ACC112 (cell line): ENCODE data around the gene GPAM.
A peak's percentile ranks its signal among the peaks of the same experiment; 100 is the strongest.
"Not testable (repeated sequence)": the region's sequence is repeated elsewhere in the genome, so short reads cannot be mapped to it uniquely, and the experiment has no call there.

ENCODE experiments used
- H2AFZ ChIP-seq: fragments of 200-600 bp; sonication (generic); one replicate; pipeline ENCODE4 v1.6.0; 2017; ENCODE audit warnings: antibody characterized with exemption, low read length; ENCODE audit not compliant: unreplicated experiment
- H3K27ac ChIP-seq: fragments of 200-600 bp; sonication (generic); 2 replicates; pipeline ENCODE4 v1.5.1; 2014; ENCODE audit warnings: low read depth, mild to moderate bottlenecking, antibody characterized with exemption, low read length, moderate library complexity
- H3K27me3 ChIP-seq: fragments of 200-600 bp; sonication (generic); 2 replicates; pipeline ENCODE4 v1.6.1; 2014; ENCODE audit warnings: mild to moderate bottlenecking, antibody characterized with exemption, low read length, moderate library complexity, mixed read lengths; ENCODE audit not compliant: insufficient read depth
- H3K36me3 ChIP-seq: fragments of 200-600 bp; sonication (generic); 2 replicates; pipeline ENCODE4 v1.6.1; 2016; ENCODE audit warnings: mild to moderate bottlenecking, antibody characterized with exemption, low read length, moderate library complexity, mixed read lengths; ENCODE audit not compliant: insufficient read depth
- H3K4me1 ChIP-seq: fragments of 200-600 bp; sonication (generic); one replicate; pipeline ENCODE4 v1.6.1; 2016; ENCODE audit warnings: low read length, mixed read lengths; ENCODE audit not compliant: insufficient read depth, unreplicated experiment, control insufficient read depth
- H3K4me3 ChIP-seq: fragments of 200-600 bp; sonication (generic); 2 replicates; pipeline ENCODE4 v1.5.1; 2014; ENCODE audit warnings: mild to moderate bottlenecking, low read depth, low read length
- H3K79me2 ChIP-seq: fragments of 200-600 bp; sonication (generic); one replicate; pipeline ENCODE4 v1.6.0; 2016; ENCODE audit warnings: low read length; ENCODE audit not compliant: control insufficient read depth, unreplicated experiment, insufficient read depth

The GPAM gene

GRCh38 chr10:112183329-112184051, at the start of gene GPAM:
GPAM (minus strand) TSS chr10:112183765; CDS start chr10:112181784, 1,981 bp downstream.
- Histone ChIP-seq H3K27ac (peak within 1 kb of the TSS; percentile 32; the same call in 1 of the 2 replicates), H3K4me1 (peaks cover 12% of the 10 kb centered on the region), H3K27me3 (no peaks in the 10 kb centered on the region), H3K4me3 (peak within 1 kb of the TSS; percentile 89), H3K79me2 (peaks cover 10% of the 10 kb centered on the region), H2AFZ (peak within 1 kb of the TSS; percentile 58), H3K36me3 (0 out of 2 replicates have a peak, but pooled peaks cover 3% of the 10 kb centered on the region)

GRCh38 chr10:112232670-112233069, 49.1 kb upstream of the GPAM start:
- Histone ChIP-seq H3K27ac (no peak overlapping the region), H3K4me3 (no peak overlapping the region), H3K27me3 (no peaks in the 10 kb centered on the region)

GRCh38 chr10:112231602-112232400, 48.2 kb upstream of the GPAM start:
- H3K4me1 ChIP-seq = peaks cover 26% of the 10 kb centered on the region
- H3K4me3 ChIP-seq = no peak overlapping the region
- H3K27me3 ChIP-seq = no peaks in the 10 kb centered on the region
- H2AFZ ChIP-seq = no peak overlapping the region
- no peaks in the 10 kb centered on the region for H3K79me2 ChIP-seq
- no peaks in the 10 kb centered on the region for H3K36me3 ChIP-seq
- no peak overlapping the region for H3K27ac ChIP-seq

More at GRCh38 chr10:112232670-112233069, 49.1 kb upstream of the GPAM start:
- no peak overlapping the region for H2AFZ ChIP-seq
- H3K36me3 ChIP-seq = no peaks in the 10 kb centered on the region
- H3K79me2 ChIP-seq = no peaks in the 10 kb centered on the region
- H3K4me1 ChIP-seq = peaks cover 19% of the 10 kb centered on the region

- Histone ChIP-seq H3K79me2 (no peaks in the 10 kb centered on the region), H3K27ac (no peak overlapping the region), H3K4me1 (peaks cover 26% of the 10 kb centered on the region), H3K4me3 (no peak overlapping the region), H3K36me3 (no peaks in the 10 kb centered on the region), H3K27me3 (no peaks in the 10 kb centered on the region), H2AFZ (peak overlapping the region; percentile 55)
Measured at GRCh38 chr10:112230325-112230988, 46.9 kb upstream of the GPAM start.

GRCh38 chr10:112229901-112230300, 46.3 kb upstream of the GPAM start:
- no peak overlapping the region for H3K27ac ChIP-seq
- H3K4me3 ChIP-seq = no peak overlapping the region
- H3K4me1 ChIP-seq = peaks cover 26% of the 10 kb centered on the region
- no peaks in the 10 kb centered on the region for H3K79me2 ChIP-seq
- no peaks in the 10 kb centered on the region for H3K36me3 ChIP-seq
- no peaks in the 10 kb centered on the region for H3K27me3 ChIP-seq
- H2AFZ ChIP-seq = peak overlapping the region; percentile 55

GRCh38 chr10:112229096-112229495, 45.5 kb upstream of the GPAM start:
- Histone ChIP-seq H3K79me2 (no peaks in the 10 kb centered on the region), H3K36me3 (no peaks in the 10 kb centered on the region), H2AFZ (no peak overlapping the region), H3K27ac (peak overlapping the region; percentile 55), H3K27me3 (no peaks in the 10 kb centered on the region), H3K4me1 (peaks cover 26% of the 10 kb centered on the region), H3K4me3 (no peak overlapping the region)

- not testable (repeated sequence) for H2AFZ ChIP-seq, H3K36me3 ChIP-seq, H3K4me3 ChIP-seq, H3K79me2 ChIP-seq, H3K27me3 ChIP-seq
- peak overlapping the region; percentile 35; the same call in 1 of the 2 replicates for H3K27ac ChIP-seq
- peaks cover 29% of the 10 kb centered on the region for H3K4me1 ChIP-seq
Measured at GRCh38 chr10:112228366-112229088, 45.0 kb upstream of the GPAM start.

GRCh38 chr10:112227331-112227987, 43.9 kb upstream of the GPAM start:
- H2AFZ ChIP-seq = no peak overlapping the region
- H3K27me3 ChIP-seq = no peaks in the 10 kb centered on the region
- peak overlapping the region; percentile 62 for H3K27ac ChIP-seq
- H3K36me3 ChIP-seq = no peaks in the 10 kb centered on the region
- peaks cover 36% of the 10 kb centered on the region for H3K4me1 ChIP-seq
- no peak overlapping the region for H3K4me3 ChIP-seq
- no peaks in the 10 kb centered on the region for H3K79me2 ChIP-seq

GRCh38 chr10:112226439-112227248, 43.1 kb upstream of the GPAM start:
- peak overlapping the region; percentile 62 for H3K27ac ChIP-seq
- peaks cover 39% of the 10 kb centered on the region for H3K4me1 ChIP-seq
- H3K79me2 ChIP-seq = no peaks in the 10 kb centered on the region

More at GRCh38 chr10:112226439-112227248, 43.1 kb upstream of the GPAM start:
- Histone ChIP-seq H3K36me3 (no peaks in the 10 kb centered on the region), H3K4me3 (no peak overlapping the region), H3K27me3 (no peaks in the 10 kb centered on the region), H2AFZ (no peak overlapping the region)
